Activated T-helper 1 cell treated with anti-CD3 and anti-CD28 coated beads, Interleukin-2, amount 50 U/mL, for 16 hours (primary cell): ENCODE data around the gene IL21.
"Not testable (repeated sequence)": the region's sequence is repeated elsewhere in the genome, so short reads cannot be mapped to it uniquely, and the experiment has no call there.

Experiments used
- DNase-seq, 2 donors: peaks; one replicate each; pipeline ENCODE4 v3.0.0-alpha.2; 2020; ENCODE audit warnings: low read depth in 1 of 2, low spot score in 1 of 2

Gene IL21

DNA sequence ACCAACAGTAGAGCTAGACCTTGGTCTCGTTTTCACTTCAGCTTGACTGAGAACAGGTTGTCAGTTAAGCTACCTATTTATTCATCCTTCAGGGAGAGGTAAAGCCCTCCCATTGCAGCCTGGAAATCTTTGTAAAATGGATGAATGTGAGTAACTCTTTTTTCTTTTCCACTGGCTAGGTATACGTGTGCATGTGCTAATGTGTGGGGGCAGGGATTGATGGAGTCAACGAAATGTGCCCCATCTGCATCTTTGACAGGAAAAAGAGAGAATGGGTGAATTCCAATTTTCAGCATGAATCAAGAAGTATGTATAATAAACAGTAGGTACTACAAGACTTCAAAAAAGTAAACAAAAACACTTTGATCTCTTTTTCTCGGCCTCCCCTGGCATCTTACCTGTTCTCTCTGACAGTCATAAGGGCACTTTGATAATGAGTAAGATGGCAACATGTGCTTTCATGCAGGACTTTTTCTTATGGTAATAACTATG, at the start of gene IL21:
IL21 (minus strand) TSS at position 51 of the 492 bp plus-strand sequence. CDS start 55 bp downstream, outside the sequence.
- DNase-seq, result no peak

DNA sequence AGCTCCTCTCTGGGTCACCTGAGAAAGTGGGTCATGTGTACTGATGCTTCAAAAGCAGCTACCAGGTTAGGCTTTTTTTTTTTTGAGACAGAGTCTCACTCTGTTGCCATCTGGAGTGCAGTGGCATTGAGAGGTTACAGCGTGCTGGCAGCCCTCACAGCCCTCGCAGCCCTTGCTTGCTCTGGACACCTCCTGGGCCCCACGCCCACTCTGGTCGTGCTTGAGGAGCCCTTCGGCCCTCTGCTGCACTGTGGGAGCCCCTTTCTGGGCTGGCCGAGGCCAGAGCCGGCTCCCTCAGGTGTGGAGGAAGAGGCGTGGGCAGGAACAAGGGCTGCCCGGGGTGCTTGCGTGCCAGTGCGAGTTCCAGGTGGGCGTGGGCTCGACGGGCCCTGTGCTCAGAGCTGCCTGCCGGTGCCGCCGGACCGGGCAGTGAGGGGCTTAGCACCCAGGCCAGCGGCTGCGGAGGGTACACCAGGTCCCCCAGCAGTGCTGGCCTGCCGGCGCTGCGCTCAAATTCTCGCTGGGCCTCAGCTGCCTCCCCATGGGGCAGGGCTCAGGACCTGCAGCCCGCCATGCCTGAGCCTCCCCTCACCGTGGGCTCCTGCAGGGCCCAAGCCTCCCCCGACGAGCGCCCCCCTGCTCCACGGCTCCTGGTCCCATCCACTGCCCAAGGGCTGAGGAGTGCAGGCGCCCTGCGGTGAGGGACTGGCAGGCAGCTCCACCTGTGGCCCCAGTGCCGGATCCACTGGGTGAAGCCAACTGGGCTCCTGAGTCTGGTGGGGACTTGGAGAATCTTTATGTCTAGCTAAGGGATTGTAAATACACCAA, 49.3 kb upstream of the IL21 start:
- no peak for DNase-seq

GRCh38 chr4:122668241-122668640, 47.4 kb upstream of the IL21 start:
- DNase-seq, result no peak

- DNase-seq, result no peak
Observed at GRCh38 chr4:122666527-122667245, 45.8 kb upstream of the IL21 start.

DNA sequence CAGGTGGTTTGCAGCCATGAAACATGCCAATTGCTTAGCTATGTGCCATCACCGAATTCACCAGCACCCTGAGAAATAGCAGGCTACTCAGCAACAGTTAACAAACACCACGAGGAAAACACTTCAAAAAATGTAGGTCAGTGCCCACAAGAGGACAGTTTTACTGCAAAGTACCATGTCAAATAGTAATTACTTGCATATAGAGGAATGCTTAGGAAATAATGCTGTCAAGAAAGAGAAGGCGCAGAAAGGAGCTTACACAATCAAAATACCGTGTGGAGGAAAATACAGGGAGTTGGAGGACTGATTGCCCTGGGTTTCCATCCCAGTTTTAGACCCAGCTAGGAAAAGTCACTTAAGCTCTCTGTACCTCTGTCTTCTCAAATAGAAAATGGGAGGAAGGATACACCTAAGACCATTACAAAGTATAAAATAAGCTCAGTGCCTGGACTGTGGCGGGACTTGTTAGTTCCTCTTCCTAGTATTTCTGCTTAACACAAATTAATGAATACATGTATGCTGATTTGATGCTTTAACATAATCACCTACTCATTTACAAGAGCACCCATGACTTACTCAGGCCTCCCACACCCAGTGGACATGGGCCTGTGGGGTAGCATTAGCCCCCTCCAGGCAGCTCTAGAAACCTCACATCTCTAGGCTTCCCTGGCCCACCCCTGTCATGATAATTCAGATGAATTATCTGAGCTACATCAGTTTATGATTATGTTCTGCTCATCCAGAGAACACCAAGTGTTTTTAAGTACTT, 44.5 kb upstream of the IL21 start:
- no peak for DNase-seq

- no peak for DNase-seq
Observed at GRCh38 chr4:122663814-122664610, 43.1 kb upstream of the IL21 start.

- no peak for DNase-seq
Observed at GRCh38 chr4:122663291-122663690, 42.4 kb upstream of the IL21 start.

GRCh38 chr4:122662701-122663100, 41.8 kb upstream of the IL21 start:
- DNase-seq, result no peak

DNA sequence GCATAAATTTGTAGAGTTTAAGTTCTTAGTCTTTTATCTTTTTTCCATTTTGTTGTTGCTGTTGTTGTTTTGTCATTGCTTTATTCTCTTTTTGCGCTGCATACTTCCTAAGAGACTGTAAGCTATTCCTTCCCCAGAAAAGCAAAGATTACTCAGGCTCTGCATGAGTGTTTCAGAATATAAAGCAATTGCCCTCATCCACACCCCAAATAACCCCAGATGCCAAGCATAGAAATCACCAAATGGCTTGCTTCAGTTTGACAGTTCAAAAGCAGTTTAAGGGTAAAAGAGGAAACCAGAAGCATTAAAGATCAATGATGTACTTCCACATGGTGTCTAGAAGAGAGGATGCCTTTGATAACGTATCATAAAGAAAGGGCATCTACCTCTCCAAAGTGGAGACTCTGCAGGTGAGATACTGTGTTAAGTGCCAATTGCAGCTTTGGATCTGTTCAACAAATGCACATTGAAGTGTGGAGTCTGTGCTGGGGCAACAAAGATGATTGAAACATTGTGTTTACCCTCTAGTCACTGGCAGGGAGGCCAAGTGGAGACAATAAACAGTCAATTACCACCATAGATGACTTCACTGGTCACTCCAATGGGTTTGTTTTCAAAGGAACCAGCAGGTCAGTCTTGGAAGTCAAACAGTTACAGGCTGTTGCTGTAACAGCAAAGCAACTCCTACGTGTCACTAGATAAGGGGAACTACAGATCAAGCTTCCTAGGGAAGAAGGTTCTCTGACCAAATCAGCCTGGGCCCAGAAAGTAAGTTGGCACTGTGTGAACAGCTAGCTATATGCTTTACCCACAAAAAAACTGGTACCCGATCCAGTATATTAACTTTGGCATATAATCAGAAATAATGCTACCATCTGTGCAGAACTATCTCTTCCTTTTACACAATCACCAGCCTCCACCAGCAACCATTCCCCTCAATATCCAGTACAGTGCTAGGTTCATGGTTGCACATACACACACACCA, 40.6 kb upstream of the IL21 start:
- DNase-seq, result no peak

- DNase-seq, result no peak
Observed at GRCh38 chr4:122658818-122659295, 38.0 kb upstream of the IL21 start.

- DNase-seq, result no peak
Observed at GRCh38 chr4:122658377-122658776, 37.5 kb upstream of the IL21 start.

DNA sequence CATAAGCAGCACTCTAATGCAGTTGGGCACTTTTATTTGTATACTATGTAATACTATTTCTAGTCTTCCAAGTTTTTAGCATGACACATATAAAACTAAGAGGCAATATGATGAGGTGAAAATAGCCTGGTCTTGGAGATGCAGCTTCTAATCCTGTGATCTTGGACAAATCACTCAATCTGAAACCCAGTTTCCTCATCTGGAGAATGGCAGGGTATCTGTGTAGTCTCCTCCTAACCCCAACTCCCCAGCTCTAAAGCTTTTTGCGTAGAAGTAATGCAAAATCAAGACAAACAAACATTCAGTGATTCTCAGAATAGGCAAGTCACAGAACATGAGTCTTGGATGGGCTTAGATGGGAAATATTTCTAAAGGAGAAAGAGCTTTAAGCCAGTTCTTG, 36.7 kb upstream of the IL21 start:
- no peak for DNase-seq

DNA sequence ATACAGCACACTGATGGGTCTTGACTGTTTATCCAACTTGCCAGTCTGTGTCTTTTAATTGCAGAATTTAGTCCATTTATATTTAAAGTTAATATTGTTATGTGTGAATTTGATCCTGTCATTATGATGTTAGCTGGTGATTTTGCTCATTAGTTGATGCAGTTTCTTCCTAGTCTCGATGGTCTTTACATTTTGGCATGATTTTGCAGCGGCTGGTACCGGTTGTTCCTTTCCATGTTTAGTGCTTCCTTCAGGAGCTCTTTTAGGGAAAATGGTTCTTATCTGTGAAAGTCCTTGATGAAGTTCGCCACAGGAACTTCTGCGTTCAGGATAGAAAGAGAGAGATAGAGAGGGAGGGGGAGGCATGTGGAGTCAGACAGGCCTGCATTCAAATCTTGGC, 35.7 kb upstream of the IL21 start:
- not testable (repeated sequence) for DNase-seq

DNA sequence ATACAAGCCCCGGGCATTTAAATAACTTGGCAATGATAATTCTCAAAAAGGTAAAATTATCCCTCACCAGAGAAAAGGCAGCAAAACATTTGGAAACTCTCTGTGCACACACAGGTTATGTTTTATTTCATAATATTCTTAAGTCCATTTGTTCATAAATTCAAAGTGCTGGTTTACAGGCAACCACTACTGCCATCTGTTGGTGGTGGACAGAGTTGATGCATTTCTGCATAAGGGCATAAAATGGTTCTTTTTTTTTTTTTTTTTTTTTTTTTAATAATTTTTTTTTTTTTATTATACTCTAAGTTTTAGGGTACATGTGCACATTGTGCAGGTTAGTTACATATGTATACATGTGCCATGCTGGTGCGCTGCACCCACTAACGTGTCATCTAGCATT, 31.5 kb upstream of the IL21 start:
- DNase-seq, result no peak

GRCh38 chr4:122650148-122650547, 29.3 kb upstream of the IL21 start:
- no peak for DNase-seq

DNA sequence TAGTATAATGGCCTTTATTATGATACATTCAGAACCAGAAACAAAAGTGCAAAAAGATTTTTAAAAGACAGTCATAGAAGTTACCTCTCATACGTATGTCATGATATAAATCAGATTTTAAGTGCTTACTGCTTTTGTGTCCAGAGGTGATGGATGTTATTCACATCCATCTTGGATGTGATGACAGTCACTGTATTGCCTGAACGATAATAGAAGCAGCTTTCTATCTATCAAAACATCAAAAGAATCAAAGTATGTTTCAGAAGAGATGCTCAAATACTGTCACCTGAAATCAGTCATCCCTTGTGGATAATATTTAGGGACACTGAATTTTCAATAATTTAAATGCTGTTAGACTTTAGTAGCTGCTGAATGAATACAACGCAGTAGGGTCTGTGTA, 26.8 kb upstream of the IL21 start:
- no peak for DNase-seq

DNA sequence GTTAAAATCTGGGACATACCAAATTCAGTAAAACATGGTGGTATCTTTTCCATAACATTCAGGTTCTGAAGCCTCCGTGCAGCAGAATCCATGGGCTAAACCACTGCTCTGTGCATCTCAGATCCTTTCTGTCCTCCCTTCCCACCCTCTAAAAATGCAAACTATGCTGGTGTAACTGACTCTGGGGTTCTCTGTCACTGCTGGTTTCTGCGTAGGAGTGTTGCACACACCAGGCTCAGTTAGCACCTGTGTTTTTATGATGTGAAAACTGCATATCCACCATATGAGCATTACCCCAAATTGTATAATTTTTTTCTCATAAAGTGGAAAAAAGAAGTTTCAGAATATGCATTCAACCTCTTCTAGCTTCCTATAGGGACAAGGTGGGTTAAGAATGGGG, 22.4 kb upstream of the IL21 start:
- DNase-seq, result no peak

GRCh38 chr4:122639181-122639580, 18.3 kb upstream of the IL21 start:
- no peak for DNase-seq

GRCh38 chr4:122636697-122637096, 15.8 kb upstream of the IL21 start:
- no peak for DNase-seq
